HG02970 (cell line): Measurements from ENCODE around the gene MGAT2.
A peak's percentile ranks its signal among the peaks of the same experiment; 100 is the strongest.
"Not testable (repeated sequence)": the region's sequence is repeated elsewhere in the genome, so short reads cannot be mapped to it uniquely, and the experiment has no call there.

Experiments
- ATAC-seq: cut with Tn5 transposase; IDR thresholded peaks from one replicate; pipeline ENCODE4 v1.9.1; 2021; ENCODE audit warnings: mild to moderate bottlenecking, moderate library complexity, moderate number of reproducible peaks; ENCODE audit not compliant: unreplicated experiment, low FRiP score

Gene MGAT2

GRCh38 chr14:49607583-49607982, 13.0 kb upstream of the MGAT2 start:
- no peak for ATAC-seq

- no peak for ATAC-seq
These were observed 8.3 kb upstream of the MGAT2 start for GRCh38 chr14:49612251-49612650.

- ATAC-seq, result no peak
These were observed 7.9 kb upstream of the MGAT2 start for GRCh38 chr14:49612671-49613070.

- no peak for ATAC-seq
These were observed 6.4 kb upstream of the MGAT2 start for GRCh38 chr14:49614196-49614595.

- no peak for ATAC-seq
These were observed 4.8 kb upstream of the MGAT2 start for GRCh38 chr14:49615776-49616175.

- no peak for ATAC-seq
These were observed 2.6 kb upstream of the MGAT2 start for GRCh38 chr14:49617852-49618519.

GRCh38 chr14:49619273-49619672, 1.3 kb upstream of the MGAT2 start:
- not testable (repeated sequence) for ATAC-seq

- ATAC-seq, result no peak
These were observed 869 bp upstream of the MGAT2 start for GRCh38 chr14:49619730-49620129.

GRCh38 chr14:49621114-49621881, 699 bp downstream of the MGAT2 start:
- peak; percentile 29 for ATAC-seq

GRCh38 chr14:49622022-49622607, 1.5 kb downstream of the MGAT2 start:
- ATAC-seq, result no peak

- no peak for ATAC-seq
These were observed 2.8 kb downstream of the MGAT2 start for GRCh38 chr14:49623387-49623786.

GRCh38 chr14:49623941-49624839, 3.6 kb downstream of the MGAT2 start:
- ATAC-seq, result no peak

- peak; percentile 79 for ATAC-seq
These were observed 13.3 kb downstream of the MGAT2 start for GRCh38 chr14:49633640-49634546.

GRCh38 chr14:49634547-49635334, 14.1 kb downstream of the MGAT2 start, which contains the start of gene DNAAF2:
Gene DNAAF2 (minus strand): TSS chr14:49635244. CDS start chr14:49635149, 95 bp downstream.
- ATAC-seq, result peak; percentile 31

GRCh38 chr14:49636866-49637265, 16.3 kb downstream of the MGAT2 start:
- ATAC-seq, result no peak

- ATAC-seq, result no peak
These were observed 17.0 kb downstream of the MGAT2 start for GRCh38 chr14:49637534-49638078.

- ATAC-seq, result no peak
These were observed 20.2 kb downstream of the MGAT2 start for GRCh38 chr14:49640540-49641417.
